GM18498 (cell line): ENCODE measurements around the gene CHPF2.

Experiments
- ATAC-seq: cut with Tn5 transposase; IDR thresholded peaks from one replicate; pipeline ENCODE4 v1.9.1; 2021; ENCODE audit warnings: mild to moderate bottlenecking, moderate library complexity; ENCODE audit not compliant: unreplicated experiment

The CHPF2 gene

GRCh38 chr7:151232917-151233701 lies 826 bp downstream of the CHPF2 start:
- ATAC-seq, result peak; percentile 43

GRCh38 chr7:151233804-151234203 lies 1.5 kb downstream of the CHPF2 start:
- ATAC-seq, result no peak

- no peak for ATAC-seq
These were observed 3.0 kb downstream of the CHPF2 start for GRCh38 chr7:151235091-151235787.

DNA sequence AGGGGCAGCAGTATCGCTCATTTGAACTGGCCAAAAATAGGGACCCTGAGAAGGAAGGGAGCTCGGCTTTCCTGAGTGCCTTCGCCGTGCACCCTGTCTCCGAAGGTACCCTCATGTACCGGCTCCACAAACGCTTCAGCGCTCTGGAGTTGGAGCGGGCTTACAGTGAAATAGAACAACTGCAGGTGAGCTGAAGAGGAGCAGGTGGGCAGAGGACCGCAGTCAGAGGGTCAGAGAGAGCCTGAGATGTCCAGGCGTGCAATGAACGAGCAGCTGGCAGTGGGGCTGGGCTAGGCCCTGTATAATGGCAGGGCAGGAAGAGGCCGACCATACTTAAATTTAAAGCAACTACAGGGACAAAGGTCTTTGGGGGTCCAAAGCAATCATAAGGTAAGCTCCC lies 4.1 kb downstream of the CHPF2 start:
- no peak for ATAC-seq

DNA sequence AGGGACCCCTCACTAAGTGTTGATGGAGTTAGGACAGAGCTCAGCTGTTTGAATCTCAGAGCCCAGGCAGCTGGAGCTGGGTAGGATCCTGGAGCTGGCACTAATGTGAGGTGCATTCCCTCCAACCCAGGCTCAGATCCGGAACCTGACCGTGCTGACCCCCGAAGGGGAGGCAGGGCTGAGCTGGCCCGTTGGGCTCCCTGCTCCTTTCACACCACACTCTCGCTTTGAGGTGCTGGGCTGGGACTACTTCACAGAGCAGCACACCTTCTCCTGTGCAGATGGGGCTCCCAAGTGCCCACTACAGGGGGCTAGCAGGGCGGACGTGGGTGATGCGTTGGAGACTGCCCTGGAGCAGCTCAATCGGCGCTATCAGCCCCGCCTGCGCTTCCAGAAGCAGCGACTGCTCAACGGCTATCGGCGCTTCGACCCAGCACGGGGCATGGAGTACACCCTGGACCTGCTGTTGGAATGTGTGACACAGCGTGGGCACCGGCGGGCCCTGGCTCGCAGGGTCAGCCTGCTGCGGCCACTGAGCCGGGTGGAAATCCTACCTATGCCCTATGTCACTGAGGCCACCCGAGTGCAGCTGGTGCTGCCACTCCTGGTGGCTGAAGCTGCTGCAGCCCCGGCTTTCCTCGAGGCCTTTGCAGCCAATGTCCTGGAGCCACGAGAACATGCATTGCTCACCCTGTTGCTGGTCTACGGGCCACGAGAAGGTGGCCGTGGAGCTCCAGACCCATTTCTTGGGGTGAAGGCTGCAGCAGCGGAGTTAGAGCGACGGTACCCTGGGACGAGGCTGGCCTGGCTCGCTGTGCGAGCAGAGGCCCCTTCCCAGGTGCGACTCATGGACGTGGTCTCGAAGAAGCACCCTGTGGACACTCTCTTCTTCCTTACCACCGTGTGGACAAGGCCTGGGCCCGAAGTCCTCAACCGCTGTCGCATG lies 5.2 kb downstream of the CHPF2 start:
- ATAC-seq, result no peak

DNA sequence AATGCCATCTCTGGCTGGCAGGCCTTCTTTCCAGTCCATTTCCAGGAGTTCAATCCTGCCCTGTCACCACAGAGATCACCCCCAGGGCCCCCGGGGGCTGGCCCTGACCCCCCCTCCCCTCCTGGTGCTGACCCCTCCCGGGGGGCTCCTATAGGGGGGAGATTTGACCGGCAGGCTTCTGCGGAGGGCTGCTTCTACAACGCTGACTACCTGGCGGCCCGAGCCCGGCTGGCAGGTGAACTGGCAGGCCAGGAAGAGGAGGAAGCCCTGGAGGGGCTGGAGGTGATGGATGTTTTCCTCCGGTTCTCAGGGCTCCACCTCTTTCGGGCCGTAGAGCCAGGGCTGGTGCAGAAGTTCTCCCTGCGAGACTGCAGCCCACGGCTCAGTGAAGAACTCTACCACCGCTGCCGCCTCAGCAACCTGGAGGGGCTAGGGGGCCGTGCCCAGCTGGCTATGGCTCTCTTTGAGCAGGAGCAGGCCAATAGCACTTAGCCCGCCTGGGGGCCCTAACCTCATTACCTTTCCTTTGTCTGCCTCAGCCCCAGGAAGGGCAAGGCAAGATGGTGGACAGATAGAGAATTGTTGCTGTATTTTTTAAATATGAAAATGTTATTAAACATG lies 6.0 kb downstream of the CHPF2 start:
- ATAC-seq, result no peak

GRCh38 chr7:151238924-151239836 lies 6.9 kb downstream of the CHPF2 start:
- no peak for ATAC-seq

DNA sequence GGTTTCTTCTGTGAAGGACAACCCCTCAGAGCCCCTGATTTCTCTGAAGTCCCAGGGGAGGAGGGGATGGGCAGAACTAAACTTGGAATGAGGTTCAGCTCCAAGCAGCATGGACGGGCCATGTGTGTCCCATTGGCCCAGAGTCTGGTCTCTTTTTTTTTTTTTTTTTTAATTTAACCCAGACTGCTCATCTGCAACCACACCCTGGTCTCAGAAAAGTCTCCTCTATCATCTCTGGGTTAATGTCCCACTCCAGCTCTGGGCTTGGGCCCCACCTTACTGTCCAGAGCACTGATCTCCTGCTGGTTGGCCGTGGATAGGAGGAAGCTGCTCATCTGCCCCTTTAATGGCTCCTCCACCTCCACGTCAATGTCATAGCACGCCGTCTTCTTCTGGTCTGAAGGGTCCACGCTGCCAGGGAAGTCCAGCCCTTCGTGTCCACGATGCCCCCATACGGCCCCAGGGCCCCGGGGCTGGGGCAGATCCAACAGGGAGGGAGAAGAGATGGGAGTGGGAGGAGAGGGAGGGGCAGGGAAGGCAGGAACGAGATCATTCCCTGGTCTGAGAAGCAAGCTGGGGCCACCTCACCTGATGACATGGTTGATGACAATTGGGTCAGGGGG lies 7.7 kb downstream of the CHPF2 start:
- no peak for ATAC-seq

GRCh38 chr7:151240536-151240935 lies 8.3 kb downstream of the CHPF2 start:
- ATAC-seq, result no peak

DNA sequence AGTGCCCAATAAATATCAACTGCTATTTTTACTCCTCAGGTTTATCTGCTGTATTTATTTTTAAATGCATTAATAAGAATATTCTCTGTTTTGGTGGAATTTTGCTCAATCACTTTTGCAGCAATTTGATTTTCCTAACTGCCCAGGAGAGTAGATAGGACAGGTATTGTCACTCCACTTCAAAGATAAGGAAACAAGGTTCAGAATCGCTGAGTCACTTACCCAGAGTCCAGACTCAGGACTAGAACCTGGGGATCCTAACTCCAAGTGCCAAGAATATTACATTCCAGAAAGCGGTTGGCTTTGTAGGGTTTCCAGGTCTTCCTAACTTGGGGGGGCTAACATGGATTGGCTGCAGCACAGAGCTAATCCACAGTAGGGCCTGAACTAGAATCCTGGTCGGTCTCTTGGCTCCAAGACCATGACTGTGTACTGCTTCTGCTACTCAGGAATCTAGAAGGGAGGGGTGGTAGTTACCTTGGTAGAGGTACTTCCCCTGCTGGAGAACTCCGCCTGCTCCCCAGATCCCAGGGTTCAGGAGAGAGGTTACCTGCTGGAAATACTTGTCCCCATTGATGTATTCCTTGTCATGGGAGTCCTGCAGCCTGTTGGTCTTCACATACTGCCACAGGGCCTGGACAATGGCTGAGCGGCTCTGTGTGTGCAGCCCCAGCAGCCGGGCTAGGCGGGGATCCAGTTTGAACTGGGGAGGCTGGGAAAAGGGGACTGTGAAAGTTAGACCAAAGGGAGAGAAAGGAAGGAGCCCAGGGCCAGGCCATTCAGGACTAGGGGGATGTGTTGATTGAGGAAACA lies 8.9 kb downstream of the CHPF2 start:
- no peak for ATAC-seq

DNA sequence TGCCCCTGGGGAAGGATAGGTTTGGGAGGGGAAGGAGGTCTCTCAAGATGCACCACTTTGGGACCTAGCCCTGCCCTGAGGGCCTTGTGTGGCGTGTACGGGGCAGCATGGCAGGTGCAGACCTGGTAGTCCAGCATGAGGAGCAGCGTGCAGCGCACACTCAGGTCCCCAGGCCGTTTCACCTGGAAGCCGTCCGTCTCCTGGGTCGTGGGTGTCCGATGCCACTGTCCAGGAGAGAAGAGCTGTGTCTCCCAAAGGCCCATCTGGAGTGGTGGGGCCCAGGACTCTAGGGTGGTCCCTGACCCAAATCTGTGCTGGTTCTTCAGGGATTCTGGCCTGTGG lies 9.4 kb downstream of the CHPF2 start:
- no peak for ATAC-seq

GRCh38 chr7:151242159-151243044 lies 10.1 kb downstream of the CHPF2 start:
- ATAC-seq, result no peak

DNA sequence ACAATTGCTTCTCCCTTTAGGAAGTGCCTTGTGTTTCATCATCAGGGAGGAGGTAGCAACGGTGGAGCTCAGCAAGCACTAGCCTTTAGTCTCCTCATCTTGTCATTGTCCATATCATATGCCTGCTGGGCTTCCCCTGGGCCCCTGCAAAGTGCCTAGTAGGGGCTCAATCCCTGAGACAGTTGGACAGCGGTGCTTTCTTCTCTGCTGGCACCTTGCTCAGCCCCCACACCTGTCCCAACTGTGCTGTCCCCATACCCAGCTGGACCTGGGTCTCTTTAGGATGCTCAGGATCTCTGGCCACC lies 10.7 kb downstream of the CHPF2 start:
- no peak for ATAC-seq

DNA sequence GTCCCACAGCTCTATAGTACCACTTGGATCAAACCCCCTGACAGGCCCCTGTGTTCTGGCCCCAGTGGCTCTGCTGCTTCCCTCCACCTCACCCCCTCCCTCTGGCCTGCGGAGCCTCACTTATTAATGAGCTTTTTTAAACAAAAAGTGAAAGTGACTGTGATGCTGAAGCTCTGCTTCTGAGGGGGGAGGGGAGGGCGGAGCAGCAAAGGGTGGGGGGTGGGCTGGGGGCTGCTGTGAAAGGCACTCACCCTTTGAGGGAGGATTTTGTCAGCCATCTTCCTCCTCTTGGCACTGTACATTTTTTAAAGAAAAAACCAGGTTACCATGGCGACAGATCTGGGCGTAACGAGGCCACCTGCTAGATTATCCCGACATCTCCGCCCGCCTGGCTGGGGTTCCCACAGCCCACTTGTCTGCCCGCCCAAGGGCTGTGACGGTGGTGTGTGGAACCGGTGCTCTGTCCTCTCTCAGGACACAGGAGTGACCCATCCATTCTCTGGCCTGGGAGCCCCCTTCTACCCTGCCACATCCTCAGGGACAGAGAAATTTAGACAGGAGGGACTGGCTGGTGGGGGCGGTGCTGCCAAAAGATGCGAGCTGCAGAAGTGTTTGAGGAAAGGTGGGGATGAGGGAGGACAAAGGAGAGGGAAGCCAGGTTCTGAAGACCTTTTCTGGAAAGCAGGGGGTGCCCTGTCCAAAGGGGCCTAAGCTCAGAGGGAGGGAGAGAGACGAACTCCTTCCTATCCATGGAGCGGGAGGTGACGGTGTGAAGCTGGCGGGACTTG lies 11.3 kb downstream of the CHPF2 start:
- no peak for ATAC-seq

DNA sequence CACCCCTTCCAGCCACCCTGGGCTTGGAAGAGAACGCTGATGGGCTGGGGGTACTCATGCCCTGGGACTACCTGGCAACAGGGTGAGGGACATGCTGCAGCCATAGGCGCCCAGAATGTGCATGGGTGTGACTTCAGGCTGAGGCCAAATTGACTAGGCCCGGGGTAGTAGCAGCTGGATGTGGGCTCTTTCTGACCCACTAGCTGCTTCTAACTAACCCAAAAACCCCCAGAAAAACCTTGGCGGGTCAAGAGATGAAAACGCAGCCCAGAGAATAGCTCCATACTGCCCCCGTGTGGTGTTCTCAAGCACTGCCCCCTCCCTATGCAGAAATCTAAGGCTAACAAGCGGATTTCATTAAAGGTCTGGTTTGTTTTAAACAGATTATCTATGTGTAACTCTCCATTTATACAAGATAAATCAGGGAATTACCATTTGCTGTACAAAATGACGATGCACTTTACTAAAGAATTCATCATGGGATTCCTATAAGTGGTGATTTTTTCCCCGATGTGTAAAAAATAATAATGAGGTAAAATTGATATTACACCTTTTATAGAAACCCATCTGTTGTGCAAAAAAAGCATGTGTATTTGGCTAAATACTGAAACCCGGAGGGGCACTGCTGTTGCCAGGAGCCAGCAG lies 12.0 kb downstream of the CHPF2 start:
- no peak for ATAC-seq

- no peak for ATAC-seq
These were observed 12.6 kb downstream of the CHPF2 start for GRCh38 chr7:151244841-151245346.
